Ishikawa (cell line): ENCODE measurements around the gene SAP130.

Experiments
- CEBPB ChIP-seq: IDR thresholded peaks from 2 replicates; pipeline ENCODE4 v1.6.1; 2012
- CREB1 ChIP-seq: IDR thresholded peaks from 2 replicates; pipeline ENCODE4 v1.6.1; 2012; ENCODE audit warnings: low read depth
- EGR1 ChIP-seq: IDR thresholded peaks from 2 replicates; pipeline ENCODE4 v1.6.1; 2012
- EP300 ChIP-seq: IDR thresholded peaks from 2 replicates; pipeline ENCODE4 v1.6.1; 2012; ENCODE audit warnings: borderline replicate concordance
- FOXM1 ChIP-seq: IDR thresholded peaks from 2 replicates; pipeline ENCODE4 v1.6.1; 2012; ENCODE audit warnings: low read depth, borderline replicate concordance
- MAX ChIP-seq: IDR thresholded peaks from 2 replicates; pipeline ENCODE4 v1.6.1; 2012
- NFIC ChIP-seq: IDR thresholded peaks from 2 replicates; pipeline ENCODE4 v1.6.1; 2012
- RAD21 ChIP-seq: IDR thresholded peaks from 2 replicates; pipeline ENCODE4 v1.6.1; 2012; ENCODE audit warnings: low read depth
- REST ChIP-seq: IDR thresholded peaks from 2 replicates; pipeline ENCODE4 v1.6.1; 2012; ENCODE audit warnings: low read depth, mild to moderate bottlenecking
- TAF1 ChIP-seq: IDR thresholded peaks from 2 replicates; pipeline ENCODE4 v1.6.1; 2012; ENCODE audit warnings: low read depth, mild to moderate bottlenecking
- TCF12 ChIP-seq: IDR thresholded peaks from 2 replicates; pipeline ENCODE4 v1.6.1; 2012; ENCODE audit warnings: low read depth
- TEAD4 ChIP-seq: IDR thresholded peaks from 2 replicates; pipeline ENCODE4 v1.6.1; 2012
- USF1 ChIP-seq: IDR thresholded peaks from 2 replicates; pipeline ENCODE4 v1.6.1; 2012
- YY1 ChIP-seq: IDR thresholded peaks from 2 replicates; pipeline ENCODE4 v1.6.1; 2012; ENCODE audit warnings: low read depth
- ZBTB7A ChIP-seq: IDR thresholded peaks from 2 replicates; pipeline ENCODE4 v1.6.1; 2012; ENCODE audit warnings: low read depth

Gene SAP130

GRCh38 chr2:127985026-127985734 lies 42.7 kb downstream of the SAP130 start:
- TF ChIP-seq TAF1: no peak
- no peak for TF ChIP-seq USF1
- TF ChIP-seq ZBTB7A: no peak
- no peak for TF ChIP-seq FOXM1

- no peak for TF ChIP-seq TCF12
- TF ChIP-seq RAD21: no peak
- no peak for TF ChIP-seq NFIC
- no peak for TF ChIP-seq MAX
- no peak for TF ChIP-seq CREB1
- TF ChIP-seq YY1: no peak
- TF ChIP-seq CEBPB: no peak
- TF ChIP-seq EGR1: no peak
- no peak for TF ChIP-seq TEAD4
- TF ChIP-seq ZBTB7A: no peak
- TF ChIP-seq USF1: no peak
- TF ChIP-seq REST: no peak
- TF ChIP-seq TAF1: no peak
- no peak for TF ChIP-seq FOXM1
- TF ChIP-seq EP300: no peak
Observed at GRCh38 chr2:127984551-127984950, 43.3 kb downstream of the SAP130 start.

GRCh38 chr2:127969446-127969845 lies 58.4 kb downstream of the SAP130 start:
- no peak for TF ChIP-seq ZBTB7A
- TF ChIP-seq USF1: no peak
- TF ChIP-seq TCF12: no peak
- TF ChIP-seq REST: no peak
- TF ChIP-seq EP300: no peak

GRCh38 chr2:127968610-127969339 lies 59.1 kb downstream of the SAP130 start:
- TF ChIP-seq CREB1: no peak
- no peak for TF ChIP-seq MAX
- no peak for TF ChIP-seq TCF12
- TF ChIP-seq EGR1: no peak
- no peak for TF ChIP-seq EP300
- TF ChIP-seq RAD21: no peak
- TF ChIP-seq REST: no peak
- TF ChIP-seq YY1: no peak
- TF ChIP-seq NFIC: no peak
- TF ChIP-seq FOXM1: no peak
